HUDEP-2 (cell line): ENCODE measurements around the gene FPR1.
A peak's percentile ranks its signal among the peaks of the same experiment; 100 is the strongest.
"Not testable (repeated sequence)": the region's sequence is repeated elsewhere in the genome, so short reads cannot be mapped to it uniquely, and the experiment has no call there.

ENCODE experiments used
- DNase-seq, 76 experiments: peaks; one replicate each; lab custom pipeline; 2025; ENCODE audit not compliant: unreplicated experiment in 76 of 76; lab: John Stamatoyannopoulos, UW

FPR1 gene

DNA sequence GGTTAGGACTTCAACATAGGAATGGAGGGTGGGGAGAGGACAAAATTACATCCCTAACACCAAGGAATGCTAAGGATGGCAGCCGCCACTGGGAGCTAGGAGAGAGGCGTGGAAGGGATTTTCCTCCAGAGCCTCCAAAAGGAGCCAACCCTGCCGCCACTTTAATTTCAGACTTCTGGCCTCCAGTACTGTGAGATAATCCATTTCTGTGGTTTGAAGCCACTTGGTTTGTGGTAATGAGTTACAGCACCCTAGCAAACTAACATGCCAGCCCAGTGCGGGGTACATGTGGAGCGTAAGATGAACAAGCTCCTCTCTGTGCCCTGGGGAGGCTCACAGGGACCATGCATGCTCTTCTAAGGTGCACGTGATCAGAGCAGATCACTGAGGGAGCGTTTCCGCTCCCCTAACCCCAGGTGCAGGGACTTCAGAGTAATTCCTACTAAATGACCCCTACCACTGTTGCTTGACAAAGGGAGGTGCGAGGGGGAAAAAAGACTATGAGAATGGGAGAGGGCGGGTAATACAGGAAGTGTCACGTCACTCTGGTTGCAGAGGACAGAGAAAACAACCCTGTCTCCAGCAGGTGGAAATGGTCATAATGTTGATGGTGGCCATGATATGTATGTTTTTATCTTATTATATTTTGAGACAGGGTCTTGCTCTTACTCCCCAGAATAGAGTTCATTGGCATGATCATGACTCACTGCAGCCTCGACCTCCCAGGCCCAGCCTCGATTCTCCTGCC lies 12.0 kb downstream of the FPR1 start:
- DNase-seq = no peak

DNA sequence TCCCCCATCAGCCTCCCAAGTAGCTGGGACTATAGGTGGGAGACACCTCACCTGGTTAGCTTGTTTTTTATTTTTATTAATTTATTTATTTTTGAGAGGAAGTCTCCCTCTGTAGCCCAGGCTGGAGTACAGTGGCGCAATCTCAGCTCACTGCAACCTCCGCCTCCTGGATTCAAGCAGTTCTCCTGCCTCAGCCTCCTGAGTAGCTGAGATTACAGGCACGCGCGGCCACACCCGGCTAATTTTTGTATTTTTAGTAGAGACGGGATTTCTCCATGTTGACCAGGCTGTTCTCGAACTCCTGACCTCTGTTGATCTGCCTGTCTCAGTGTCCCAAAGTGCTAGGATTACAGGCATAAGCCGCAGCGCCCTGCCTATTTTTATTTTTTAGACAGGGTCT lies 13.2 kb downstream of the FPR1 start:
- not testable (repeated sequence) for DNase-seq

DNA sequence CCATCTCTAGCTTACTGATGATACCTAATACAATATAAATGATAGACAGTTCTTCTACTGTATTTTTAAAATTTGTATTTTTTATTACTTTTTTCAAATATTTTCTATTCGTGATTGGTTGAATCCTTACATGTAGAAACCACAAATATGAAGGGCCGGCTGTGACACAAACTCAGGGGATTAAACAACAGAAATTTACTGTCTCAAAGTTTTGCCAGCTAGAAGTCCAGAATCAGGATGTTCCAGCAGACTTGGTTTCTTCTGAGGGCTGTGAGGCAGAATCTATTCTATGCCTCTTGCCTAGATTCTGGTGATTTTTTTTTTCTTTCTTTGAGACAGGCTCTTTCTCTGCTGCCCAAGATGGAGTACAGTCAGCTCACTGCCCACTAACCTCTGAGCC lies 13.8 kb downstream of the FPR1 start:
- DNase-seq = no peak

- DNase-seq = no peak
Measured at GRCh38 chr19:51737389-51737788, 14.3 kb downstream of the FPR1 start.

GRCh38 chr19:51735759-51736449 lies 15.8 kb downstream of the FPR1 start:
- DNase-seq = peak in 9 of 76 experiments; percentile 4 to 19 (median 7)

DNA sequence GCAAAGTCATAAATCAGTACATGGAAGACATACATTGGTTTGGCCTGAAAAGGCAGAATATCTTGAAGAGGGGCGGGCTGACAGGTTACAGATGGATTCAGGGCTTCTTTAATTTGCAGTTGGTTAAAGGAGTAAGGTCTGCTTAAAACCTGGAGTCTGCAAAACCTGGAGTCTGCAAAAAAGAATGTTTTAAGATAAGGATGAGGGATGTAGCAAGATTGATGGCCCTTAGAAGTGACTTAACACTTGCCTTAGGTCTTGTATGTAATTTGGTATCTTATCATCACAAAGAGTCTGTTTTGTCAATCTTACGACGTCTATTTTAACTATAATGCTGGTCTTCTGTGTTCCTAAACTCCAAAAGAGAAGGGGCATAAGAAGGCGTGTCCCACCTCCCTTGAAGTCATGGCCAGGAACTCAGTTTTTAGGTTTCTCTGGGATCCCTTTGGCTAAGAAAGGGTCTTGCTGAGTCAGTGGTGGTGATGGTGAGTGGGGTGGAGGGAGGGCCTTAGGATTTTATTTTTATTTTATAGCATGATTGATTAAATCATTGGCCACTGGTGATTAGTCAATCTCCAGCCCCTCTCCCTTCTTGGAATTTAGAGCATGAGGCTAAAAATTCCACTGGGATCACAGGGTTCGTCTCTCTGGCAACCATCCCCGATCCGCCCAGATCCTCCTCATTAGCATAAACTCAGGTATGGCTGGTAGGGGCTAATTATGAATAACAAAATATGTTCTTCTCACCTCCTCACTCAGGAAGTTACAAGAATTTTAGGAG lies 17.7 kb downstream of the FPR1 start:
- no peak for DNase-seq

DNA sequence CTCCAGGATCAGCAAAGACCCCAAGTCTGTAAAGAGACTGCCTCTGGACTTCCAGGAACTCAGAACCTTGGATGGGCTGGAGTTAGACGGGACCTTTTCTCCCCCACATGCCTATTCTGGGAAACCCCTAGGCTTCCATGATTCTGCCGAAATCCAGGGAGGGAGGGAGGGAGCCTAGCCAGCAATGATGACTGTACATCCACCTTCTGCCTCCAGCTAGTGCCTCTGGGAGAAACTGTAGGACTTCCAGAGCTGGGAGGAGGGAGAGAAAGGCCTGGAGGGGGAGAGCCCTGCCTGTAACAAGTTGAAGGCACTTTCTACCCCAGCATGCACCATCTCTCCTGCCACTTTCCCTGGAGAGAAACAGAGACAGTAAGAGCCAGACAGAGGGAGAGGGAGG lies 21.9 kb downstream of the FPR1 start:
- no peak for DNase-seq

- DNase-seq = peak in 38 of 76 experiments; percentile 6 to 74 (median 44)
Measured at GRCh38 chr19:51727349-51727880, 24.3 kb downstream of the FPR1 start.

GRCh38 chr19:51726049-51726448 lies 25.6 kb downstream of the FPR1 start:
- peak in 13 of 76 experiments; percentile 7 to 62 (median 29) for DNase-seq

- DNase-seq = no peak
Measured at GRCh38 chr19:51724543-51724942, 27.1 kb downstream of the FPR1 start.

- no peak for DNase-seq
Measured at GRCh38 chr19:51722492-51722891, 29.2 kb downstream of the FPR1 start.

- no peak for DNase-seq
Measured at GRCh38 chr19:51721905-51722304, 29.8 kb downstream of the FPR1 start.

- DNase-seq = no peak
Measured at GRCh38 chr19:51719251-51719988, 32.3 kb downstream of the FPR1 start.

- DNase-seq = no peak
Measured at GRCh38 chr19:51716925-51717324, 34.8 kb downstream of the FPR1 start.

DNA sequence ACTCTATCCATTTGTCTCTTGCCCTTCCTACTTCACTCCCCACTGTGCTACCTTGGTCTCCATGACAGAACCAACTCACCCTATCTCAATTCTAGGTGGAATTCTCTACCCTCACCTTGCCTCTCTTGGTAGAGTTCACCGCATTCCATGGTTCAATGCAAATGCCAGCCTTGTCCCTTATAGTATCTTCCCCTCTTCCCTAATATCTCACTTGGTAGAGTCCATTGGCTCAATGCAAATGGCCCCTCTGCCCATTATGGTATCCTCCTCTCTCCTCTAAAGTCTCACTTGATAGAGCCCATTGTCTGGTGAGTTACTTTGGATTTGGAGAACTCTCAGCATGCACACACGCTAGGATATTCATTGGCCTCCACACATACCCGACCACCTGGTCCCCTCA lies 35.8 kb downstream of the FPR1 start:
- no peak for DNase-seq

DNA sequence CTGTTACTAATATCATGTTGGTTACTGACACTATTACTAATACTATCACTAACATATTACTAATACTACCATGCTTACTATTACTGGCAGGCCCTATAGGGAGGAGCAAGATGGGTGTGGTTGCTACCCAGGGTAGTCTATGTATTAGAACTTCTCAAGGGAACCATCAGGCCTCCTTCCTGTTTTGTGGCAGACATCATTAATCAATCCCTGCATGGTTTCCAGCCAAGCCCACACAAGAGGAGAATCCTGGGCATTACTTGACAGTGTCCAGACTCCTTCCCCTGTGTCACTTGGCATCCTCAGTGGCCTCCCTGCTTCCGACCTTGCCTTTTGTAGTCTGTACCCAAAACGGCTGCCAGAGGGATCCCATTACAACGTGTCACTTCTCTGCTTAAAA lies 36.8 kb downstream of the FPR1 start:
- peak in 2 of 76 experiments; percentile 13 to 17 for DNase-seq

GRCh38 chr19:51713319-51714285 lies 38.1 kb downstream of the FPR1 start:
- no peak for DNase-seq

DNA sequence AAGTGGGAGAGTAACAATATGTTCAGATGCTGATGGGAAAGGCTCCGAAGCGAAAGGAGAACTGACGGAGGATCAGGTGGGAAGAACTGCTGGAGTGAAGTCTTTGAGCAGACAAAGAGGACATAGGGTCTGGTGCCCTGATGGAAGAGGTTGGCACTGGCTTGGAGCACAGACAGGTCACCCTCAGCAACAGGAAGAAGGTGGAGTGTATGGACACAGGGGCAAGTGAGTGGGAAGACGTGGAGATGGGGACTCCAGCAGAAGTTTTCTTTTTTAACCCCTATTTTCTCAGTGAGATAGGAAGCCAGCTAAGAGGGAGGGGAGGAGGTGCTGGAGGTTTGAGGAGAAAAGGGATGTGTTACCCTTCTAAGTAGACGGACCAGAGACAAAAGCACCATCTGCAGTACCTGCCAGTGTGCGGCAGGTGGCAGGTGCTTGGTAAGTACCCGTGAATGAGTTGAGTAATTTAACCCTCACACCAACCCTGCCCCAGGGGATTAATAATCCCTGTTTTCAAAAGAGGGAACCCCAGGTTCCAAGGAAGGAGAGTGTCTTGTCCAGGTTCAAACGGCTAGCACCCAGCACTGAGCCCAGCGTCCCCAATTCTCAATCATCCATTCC lies 39.1 kb downstream of the FPR1 start:
- peak in 4 of 76 experiments; percentile 12 to 43 (median 24) for DNase-seq

GRCh38 chr19:51711702-51712101 lies 40.0 kb downstream of the FPR1 start:
- no peak for DNase-seq
